K562 (cell line): ENCODE measurements around the gene REM2. TPM values are rescaled to one million over a fixed set of nuclear protein-coding genes. Genes with fewer than 3 reads are reported as not detected.

ENCODE experiments used
- ATF6 ChIP-seq: sonication (generic); formaldehyde crosslinking; IDR thresholded peaks from 2 replicates; pipeline ENCODE4 v1.4.0; 2020; ENCODE audit warnings: mild to moderate bottlenecking, missing genetic modification reagents
- BRD9 ChIP-seq: fragments of 450-650 bp; IDR thresholded peaks from 2 replicates; pipeline ENCODE4 v1.6.1; 2018; ENCODE audit warnings: low read depth; ENCODE audit not compliant: partially characterized antibody
- EP300 ChIP-seq: IDR thresholded peaks from 2 replicates; pipeline ENCODE4 v1.6.1; 2012; ENCODE audit warnings: low read length, improper control_type of control experiment
- HMGN3 ChIP-seq: IDR thresholded peaks from 2 replicates; pipeline ENCODE4 v1.6.1; 2011; ENCODE audit warnings: borderline replicate concordance, low read depth, mild to moderate bottlenecking, mixed read lengths, low read length; ENCODE audit not compliant: insufficient read length; ENCODE audit errors: extremely low read depth
- STAT6 ChIP-seq: sonication (generic); formaldehyde crosslinking; IDR thresholded peaks from 2 replicates; pipeline ENCODE4 v1.8.1; 2023; ENCODE audit warnings: mild to moderate bottlenecking, missing genetic modification reagents
- ZNF263 ChIP-seq: sonication (generic); formaldehyde crosslinking; IDR thresholded peaks from 2 replicates; pipeline ENCODE4 v1.8.0; 2022; ENCODE audit warnings: mild to moderate bottlenecking, missing genetic modification reagents, borderline replicate concordance
- ZNF740 ChIP-seq, 3 experiments: fragments of 200-800 bp in 1 of 3; sonication (Bioruptor generic) in 1 of 3; sonication (generic) in 1 of 3; formaldehyde crosslinking in 1 of 3; IDR thresholded peaks; 2 replicates each; pipeline versions ENCODE4 v1.6.1 to v1.8.0; 2016 to 2022; ENCODE audit warnings: mild to moderate bottlenecking in 2 of 3, missing compliant biosample characterization in 2 of 3, missing genetic modification characterization in 2 of 3, missing genetic modification reagents in 1 of 3
- polyA plus RNA-seq, 8 experiments: library from polyadenylated mRNA; depleted of rRNA in 4 of 8; stranded (reverse) in 5 of 8; unstranded in 3 of 8; fragments of >200 nt; fragmentation: Nextera tagmentation in 2 of 8; fragmentation: Illumina TruSeq in 1 of 8; extraction: Ambion mirVana in 2 of 8; extraction: Trizol in 1 of 8; gene quantifications; 2 replicates each; pipeline versions ENCODE4 v1.2.1 to v1.2.3, GENCODE V29; 2011 to 2014; ENCODE audit warnings: inconsistent platforms in 1 of 8, missing spikeins in 1 of 8
- total RNA-seq, 7 experiments: library from RNA; depleted of rRNA in 6 of 7; stranded (reverse); fragments of >200 nt in 6 of 7; fragmentation: Illumina TruSeq in 2 of 7; extraction: Trizol in 2 of 7; gene quantifications; 2 replicates each; pipeline versions ENCODE4 v1.2.1 to v1.2.3, GENCODE V29; 2011 to 2021; ENCODE audit warnings: low replicate concordance in 1 of 7

Gene REM2
- total and polyA plus RNA-seq, 9 of the 15 experiments (the other 6 are each of a cell fraction or from before 2014, with no cell fraction given), result 0.18 to 1.0 (median 0.38) TPM

- TF ChIP-seq EP300 (no peak), STAT6 (CRISPR knock-in tag) (no peak), HMGN3 (no peak), ATF6 (CRISPR knock-in tag) (no peak), ZNF263 (CRISPR knock-in tag) (no peak), BRD9 (no peak), ZNF740 (CRISPR knock-in tag; IDR thresholded peaks at IDR 0.05) (no peak), ZNF740 (tag; IDR thresholded peaks at IDR 0.05) (no peak)
Observed at GRCh38 chr14:22841311-22841710, 41.7 kb upstream of the REM2 start (continued).
